NCI-H1930 (cell line): ENCODE results near the gene PAF1.
"Not testable (repeated sequence)": the region's sequence is repeated elsewhere in the genome, so short reads cannot be mapped to it uniquely, and the experiment has no call there.

ENCODE experiments used
- DNase-seq, 2 experiments: peaks; one replicate each; lab custom pipeline; 2025; lab: John Stamatoyannopoulos, UW

Gene PAF1

GRCh38 chr19:39382991-39383828 lies 7.7 kb downstream of the PAF1 start:
- DNase-seq: no peak

- no peak for DNase-seq
Observed at GRCh38 chr19:39381910-39382611, 8.8 kb downstream of the PAF1 start.

- DNase-seq: no peak
Observed at GRCh38 chr19:39380521-39381502, 10.1 kb downstream of the PAF1 start.

- DNase-seq: no peak
Observed at GRCh38 chr19:39379865-39380396, 11.0 kb downstream of the PAF1 start.

- not testable (repeated sequence) for DNase-seq
Observed at GRCh38 chr19:39379366-39379765, 11.5 kb downstream of the PAF1 start.

GRCh38 chr19:39377373-39378362 lies 13.2 kb downstream of the PAF1 start:
- DNase-seq: no peak

GRCh38 chr19:39375929-39376328 lies 15.0 kb downstream of the PAF1 start:
- no peak for DNase-seq

GRCh38 chr19:39372941-39373340 lies 18.0 kb downstream of the PAF1 start:
- no peak for DNase-seq

- DNase-seq: no peak
Observed at GRCh38 chr19:39372047-39372802, 18.7 kb downstream of the PAF1 start.

- no peak for DNase-seq
Observed at GRCh38 chr19:39370735-39371134, 20.2 kb downstream of the PAF1 start.

GRCh38 chr19:39369200-39369599 lies 21.7 kb downstream of the PAF1 start:
- DNase-seq: no peak

- no peak for DNase-seq
Observed at GRCh38 chr19:39365531-39365930, 25.4 kb downstream of the PAF1 start.

- DNase-seq: no peak
Observed at GRCh38 chr19:39363901-39364457, 26.9 kb downstream of the PAF1 start.

- DNase-seq: no peak
Observed at GRCh38 chr19:39362682-39363657, 27.9 kb downstream of the PAF1 start.

- DNase-seq: no peak
Observed at GRCh38 chr19:39360599-39360998, 30.3 kb downstream of the PAF1 start.

GRCh38 chr19:39359026-39359425 lies 31.9 kb downstream of the PAF1 start:
- no peak for DNase-seq

- no peak for DNase-seq
Observed at GRCh38 chr19:39356647-39357046, 34.3 kb downstream of the PAF1 start.

GRCh38 chr19:39356073-39356472 lies 34.8 kb downstream of the PAF1 start:
- DNase-seq: no peak
